GM21447 (cell line): ENCODE measurements around the gene KCNA1.

Experiments used
- ATAC-seq: cut with Tn5 transposase; IDR thresholded peaks from one replicate; pipeline ENCODE4 v1.9.1; 2021; ENCODE audit not compliant: unreplicated experiment

Gene KCNA1

GRCh38 chr12:4910502-4911315, 1.0 kb downstream of the KCNA1 start:
- no peak for ATAC-seq

GRCh38 chr12:4911316-4911994, 1.8 kb downstream of the KCNA1 start:
- ATAC-seq, result no peak

- no peak for ATAC-seq
Observed at GRCh38 chr12:4914720-4915119, 5.0 kb downstream of the KCNA1 start.

- ATAC-seq, result no peak
Observed at GRCh38 chr12:4915752-4916151, 6.0 kb downstream of the KCNA1 start.

- ATAC-seq, result no peak
Observed at GRCh38 chr12:4918950-4919660, 9.4 kb downstream of the KCNA1 start.

GRCh38 chr12:4932576-4932975, 22.9 kb downstream of the KCNA1 start:
- no peak for ATAC-seq

- no peak for ATAC-seq
Observed at GRCh38 chr12:4933411-4933810, 23.7 kb downstream of the KCNA1 start.

- no peak for ATAC-seq
Observed at GRCh38 chr12:4934407-4935035, 24.8 kb downstream of the KCNA1 start.

GRCh38 chr12:4938900-4939299, 29.2 kb downstream of the KCNA1 start:
- ATAC-seq, result no peak

GRCh38 chr12:4939418-4940023, 29.8 kb downstream of the KCNA1 start:
- no peak for ATAC-seq

GRCh38 chr12:4943067-4943937, 33.6 kb downstream of the KCNA1 start:
- ATAC-seq, result peak; percentile 88

GRCh38 chr12:4943938-4944284, 34.2 kb downstream of the KCNA1 start:
- ATAC-seq, result peak; percentile 27

GRCh38 chr12:4947253-4947652, 37.5 kb downstream of the KCNA1 start:
- ATAC-seq, result no peak

- no peak for ATAC-seq
Observed at GRCh38 chr12:4951083-4951482, 41.4 kb downstream of the KCNA1 start.

GRCh38 chr12:4951601-4952000, 41.9 kb downstream of the KCNA1 start:
- no peak for ATAC-seq

- ATAC-seq, result no peak
Observed at GRCh38 chr12:4954621-4955354, 45.1 kb downstream of the KCNA1 start.

- ATAC-seq, result no peak
Observed at GRCh38 chr12:4956054-4956453, 46.3 kb downstream of the KCNA1 start.

GRCh38 chr12:4956968-4957367, 47.3 kb downstream of the KCNA1 start:
- ATAC-seq, result no peak

GRCh38 chr12:4957761-4958160, 48.1 kb downstream of the KCNA1 start:
- ATAC-seq, result no peak
